ENCODE results near the gene ZNF230.

Gene ZNF230

GRCh38 chr19:44002566-44003460 is at the start of gene ZNF230:
TSS of gene ZNF230 (plus strand) at chr19:44002957. CDS start at chr19:44007079, 4,122 bp downstream.
- DNase-seq (ENCODE audit: low read depth in 2 of 2) = peak; percentile 77 to 78

GRCh38 chr19:43956827-43957226 is 45.9 kb upstream of the ZNF230 start:
- DNase-seq (ENCODE audit: low read depth in 2 of 2) = no peak

DNA sequence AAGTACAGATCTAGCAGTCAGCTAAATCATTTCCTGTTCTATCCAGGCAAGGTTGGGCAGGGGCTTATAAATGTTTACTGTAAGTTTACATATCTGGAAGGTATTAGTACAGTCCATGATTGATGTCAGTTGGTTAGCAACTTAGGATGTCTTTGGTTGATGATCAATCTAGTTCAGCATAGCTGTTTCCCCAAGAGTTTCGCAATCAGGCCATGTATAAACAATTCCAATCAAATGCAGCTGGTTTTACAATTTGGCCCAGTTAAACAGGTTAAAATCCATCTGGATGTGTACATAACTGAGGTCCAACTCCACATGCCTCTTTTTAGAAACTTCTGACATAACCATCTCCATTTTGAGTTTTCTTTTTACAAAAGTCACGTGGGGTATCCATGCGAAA is 44.9 kb upstream of the ZNF230 start:
- DNase-seq (ENCODE audit: low read depth in 2 of 2) = no peak

- DNase-seq (ENCODE audit: low read depth in 2 of 2) = no peak
Measured at GRCh38 chr19:43960411-43960810, 42.3 kb upstream of the ZNF230 start.

DNA sequence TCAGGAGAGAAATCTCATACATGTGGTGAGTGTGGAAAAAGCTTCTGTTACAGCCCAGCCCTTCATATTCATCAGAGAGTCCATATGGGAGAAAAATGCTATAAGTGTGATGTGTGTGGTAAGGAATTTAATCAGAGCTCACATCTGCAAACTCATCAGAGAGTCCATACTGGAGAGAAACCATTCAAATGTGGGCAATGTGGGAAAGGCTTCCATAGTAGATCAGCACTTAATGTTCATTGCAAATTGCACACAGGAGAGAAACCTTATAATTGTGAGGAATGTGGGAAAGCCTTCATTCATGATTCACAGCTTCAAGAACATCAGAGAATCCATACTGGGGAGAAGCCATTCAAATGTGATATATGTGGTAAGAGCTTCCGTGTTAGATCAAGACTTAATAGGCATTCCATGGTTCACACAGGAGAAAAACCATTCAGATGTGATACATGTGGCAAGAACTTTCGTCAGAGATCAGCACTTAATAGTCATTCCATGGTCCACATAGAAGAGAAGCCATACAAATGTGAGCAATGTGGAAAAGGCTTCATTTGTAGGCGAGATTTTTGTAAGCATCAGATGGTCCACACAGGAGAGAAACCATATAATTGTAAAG is 36.6 kb upstream of the ZNF230 start:
- no peak for DNase-seq (ENCODE audit: low read depth in 2 of 2)

- DNase-seq (ENCODE audit: low read depth in 2 of 2) = no peak
Measured at GRCh38 chr19:43976732-43977131, 26.0 kb upstream of the ZNF230 start.

DNA sequence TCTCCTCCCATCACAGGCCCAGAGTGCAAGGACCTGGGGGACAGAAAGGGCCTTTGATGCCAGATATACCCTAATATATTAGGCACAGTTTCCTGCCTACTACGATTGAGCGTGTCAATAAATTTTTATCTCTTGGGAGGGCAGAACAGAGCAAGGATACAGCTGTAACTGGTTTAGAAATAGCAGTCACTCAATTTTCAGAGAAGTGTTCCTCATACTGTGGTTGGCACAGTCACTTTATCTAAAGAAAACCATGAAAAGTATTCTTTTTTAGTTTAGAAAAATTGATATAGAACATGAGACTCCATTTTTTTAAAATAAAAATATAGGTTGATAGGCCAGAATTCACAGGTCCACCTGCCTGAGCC is 19.2 kb upstream of the ZNF230 start:
- DNase-seq (ENCODE audit: low read depth in 2 of 2) = no peak

- peak; percentile 57 to 62 for DNase-seq (ENCODE audit: low read depth in 2 of 2)
Measured at GRCh38 chr19:43983912-43984686, 18.7 kb upstream of the ZNF230 start, which contains the start of gene ZNF155. TSS of gene ZNF155 (plus strand) at chr19:43984188. CDS start at chr19:43988544, 4,356 bp downstream.

DNA sequence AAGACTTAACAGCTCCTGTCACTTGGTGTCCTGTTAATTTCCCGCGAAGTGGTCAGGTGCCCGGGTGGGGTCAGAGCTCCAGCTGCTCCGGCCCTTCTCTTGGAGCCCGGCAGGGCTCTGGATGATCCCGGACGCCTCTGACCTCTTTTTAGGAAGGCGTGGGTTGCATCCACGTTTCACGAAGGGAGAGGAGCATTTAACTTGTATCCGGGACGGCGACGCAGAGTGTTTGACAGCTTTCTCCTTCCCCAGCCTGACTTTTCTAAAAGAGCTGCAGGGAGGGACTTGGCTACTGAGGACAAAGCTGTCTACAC is 18.1 kb upstream of the ZNF230 start:
- no peak for DNase-seq (ENCODE audit: low read depth in 2 of 2)

DNA sequence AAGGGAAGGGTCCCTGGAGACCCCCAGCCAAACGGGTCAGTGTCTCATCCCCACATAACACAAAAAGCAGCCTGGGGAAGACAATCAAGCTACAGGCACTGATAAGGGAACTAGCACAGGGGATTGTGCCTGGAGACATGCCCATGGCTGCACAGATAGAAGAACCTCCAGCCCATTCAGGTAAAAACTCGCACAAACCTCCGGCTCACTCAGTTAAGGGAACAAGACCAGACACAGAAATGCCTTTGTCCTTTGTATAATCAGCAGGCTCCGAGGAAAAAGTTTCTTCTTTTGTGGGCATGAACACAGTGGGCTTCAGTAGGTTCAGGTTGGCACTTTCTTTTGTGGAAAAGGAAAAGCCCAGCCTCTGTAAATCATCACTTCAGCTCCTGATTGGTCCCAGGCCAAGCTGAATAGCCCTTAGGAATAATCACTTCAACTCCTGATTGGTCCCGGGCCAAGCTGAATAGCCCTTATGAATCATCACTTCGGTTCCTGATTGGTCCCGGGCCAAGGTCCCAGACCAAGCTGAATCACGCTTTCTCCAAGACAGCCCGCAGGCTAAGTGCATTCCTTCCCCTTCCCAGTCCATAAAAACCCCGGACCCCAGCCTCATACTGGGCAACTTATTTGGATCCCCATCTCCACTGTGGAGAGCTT is 5.0 kb upstream of the ZNF230 start:
- DNase-seq (ENCODE audit: low read depth in 2 of 2) = no peak

GRCh38 chr19:44002212-44002565 is 568 bp upstream of the ZNF230 start:
- no peak for DNase-seq (ENCODE audit: low read depth in 2 of 2)

DNA sequence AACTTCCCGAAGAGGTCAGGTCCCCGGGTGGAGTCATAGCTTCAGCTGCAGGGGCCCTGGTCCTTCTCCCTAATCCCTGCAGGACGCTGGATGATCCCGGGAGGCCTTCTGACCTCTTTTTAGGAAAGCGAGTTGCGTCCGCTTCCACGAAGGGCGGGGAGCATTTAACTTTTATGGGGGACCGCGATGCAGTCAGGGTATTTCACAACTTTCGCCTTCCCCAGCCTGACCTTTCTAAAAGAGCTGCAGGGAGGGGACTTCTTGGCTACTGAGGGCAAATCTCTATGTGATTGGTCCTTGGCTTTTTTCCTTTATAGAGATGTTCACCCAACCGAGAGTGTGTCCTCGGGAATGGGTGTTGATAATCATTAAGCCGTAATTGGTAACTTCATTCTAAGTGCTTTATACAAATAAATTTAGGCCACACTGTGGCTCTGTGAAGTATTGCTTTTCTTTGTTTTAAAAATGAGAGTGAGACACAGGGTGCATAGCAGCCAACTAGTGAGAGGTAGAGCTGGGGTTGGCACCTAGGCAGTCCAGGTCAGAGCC is 778 bp downstream of the ZNF230 start:
- no peak for DNase-seq (ENCODE audit: low read depth in 2 of 2)

GRCh38 chr19:44005973-44006372 is 3.2 kb downstream of the ZNF230 start:
- DNase-seq (ENCODE audit: low read depth in 2 of 2) = no peak

GRCh38 chr19:44007473-44007872 is 4.7 kb downstream of the ZNF230 start:
- no peak for DNase-seq (ENCODE audit: low read depth in 2 of 2)

- no peak for DNase-seq (ENCODE audit: low read depth in 2 of 2)
Measured at GRCh38 chr19:44010468-44010867, 7.7 kb downstream of the ZNF230 start.

GRCh38 chr19:44019498-44019897 is 16.7 kb downstream of the ZNF230 start:
- DNase-seq (ENCODE audit: low read depth in 2 of 2) = no peak

DNA sequence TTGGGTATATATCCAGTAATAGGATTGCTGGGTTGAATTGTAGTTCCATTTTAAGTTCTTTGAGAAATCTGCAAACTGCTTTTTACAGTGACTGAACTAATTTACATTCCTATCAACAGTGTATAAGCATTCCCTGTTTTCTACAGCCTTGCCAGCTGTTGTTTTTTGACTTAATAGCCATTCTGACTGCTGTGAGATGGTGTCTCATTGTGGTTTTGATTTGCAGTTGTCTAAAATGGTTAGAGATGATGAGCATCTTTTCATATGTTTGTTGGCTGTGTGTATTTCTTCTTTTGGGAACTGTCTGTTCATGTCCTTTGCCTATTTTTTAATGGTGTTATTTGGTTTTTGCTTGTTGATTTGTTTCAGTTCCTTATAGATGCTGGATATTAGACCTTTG is 18.5 kb downstream of the ZNF230 start:
- no peak for DNase-seq (ENCODE audit: low read depth in 2 of 2)

- no peak for DNase-seq (ENCODE audit: low read depth in 2 of 2)
Measured at GRCh38 chr19:44024900-44025216, 22.1 kb downstream of the ZNF230 start.

- DNase-seq (ENCODE audit: low read depth in 2 of 2) = peak; percentile 67 to 75
Measured at GRCh38 chr19:44025217-44025936, 22.6 kb downstream of the ZNF230 start, which contains the start of gene ZNF222. TSS of gene ZNF222 (plus strand) at chr19:44025379. CDS start at chr19:44025437, 58 bp downstream.

DNA sequence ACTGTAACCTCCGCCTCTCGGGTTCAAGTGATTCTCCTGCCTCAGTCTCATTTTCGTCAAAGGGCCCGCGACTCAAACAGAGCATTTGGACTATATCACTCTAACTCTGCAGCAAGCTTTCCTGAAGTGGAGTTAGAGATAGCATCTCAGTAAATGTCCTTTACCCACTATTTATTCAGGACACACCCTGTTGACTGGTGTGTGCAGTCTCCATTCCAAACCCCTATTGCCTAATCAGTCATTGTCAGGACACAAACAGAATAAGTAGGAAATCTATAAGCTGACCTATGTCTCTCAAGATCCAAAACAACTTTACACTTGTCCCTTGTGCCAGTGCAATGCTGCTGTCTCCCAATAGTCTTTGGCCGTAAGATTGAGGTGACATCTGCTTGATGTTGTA is 23.9 kb downstream of the ZNF230 start:
- DNase-seq (ENCODE audit: low read depth in 2 of 2) = no peak

DNA sequence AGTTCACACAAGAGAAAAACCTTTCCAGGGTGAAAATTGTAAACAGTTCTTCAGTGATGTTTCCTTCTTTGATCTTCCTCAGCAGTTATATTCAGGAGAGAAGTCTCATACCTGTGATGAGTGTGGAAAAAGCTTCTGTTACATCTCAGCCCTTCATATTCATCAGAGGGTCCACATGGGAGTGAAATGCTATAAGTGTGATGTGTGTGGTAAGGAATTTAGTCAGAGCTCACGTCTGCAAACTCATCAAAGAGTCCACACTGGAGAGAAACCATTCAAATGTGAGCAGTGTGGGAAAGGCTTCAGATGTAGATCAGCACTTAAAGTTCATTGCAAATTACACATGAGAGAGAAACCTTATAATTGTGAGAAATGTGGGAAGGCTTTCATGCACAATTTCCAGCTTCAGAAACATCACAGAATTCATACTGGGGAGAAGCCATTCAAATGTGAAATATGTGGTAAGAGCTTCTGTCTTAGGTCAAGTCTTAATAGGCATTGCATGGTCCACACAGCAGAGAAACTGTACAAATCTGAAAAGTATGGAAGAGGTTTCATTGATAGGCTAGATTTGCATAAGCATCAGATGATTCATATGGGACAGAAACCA is 29.3 kb downstream of the ZNF230 start:
- no peak for DNase-seq (ENCODE audit: low read depth in 2 of 2)
